HG02981 (cell line): ENCODE results near the gene NNMT.

Source experiments
- ATAC-seq: cut with Tn5 transposase; IDR thresholded peaks from one replicate; pipeline ENCODE4 v1.9.1; 2021; ENCODE audit warnings: mild to moderate bottlenecking, moderate library complexity; ENCODE audit not compliant: unreplicated experiment

NNMT gene

GRCh38 chr11:114282488-114282887, 13.7 kb upstream of the NNMT start:
- no peak for ATAC-seq

GRCh38 chr11:114283422-114283821, 12.8 kb upstream of the NNMT start:
- ATAC-seq = no peak

- ATAC-seq = no peak
Measured at GRCh38 chr11:114284021-114284420, 12.2 kb upstream of the NNMT start.

- ATAC-seq = no peak
Measured at GRCh38 chr11:114284914-114285313, 11.3 kb upstream of the NNMT start.

GRCh38 chr11:114285599-114285998, 10.6 kb upstream of the NNMT start:
- no peak for ATAC-seq

GRCh38 chr11:114286229-114286628, 10.0 kb upstream of the NNMT start:
- no peak for ATAC-seq

GRCh38 chr11:114287154-114287553, 9.0 kb upstream of the NNMT start:
- ATAC-seq = no peak

GRCh38 chr11:114288136-114288535, 8.1 kb upstream of the NNMT start:
- ATAC-seq = no peak

- no peak for ATAC-seq
Measured at GRCh38 chr11:114289779-114290178, 6.4 kb upstream of the NNMT start.

- no peak for ATAC-seq
Measured at GRCh38 chr11:114290503-114291235, 5.5 kb upstream of the NNMT start.

- ATAC-seq = no peak
Measured at GRCh38 chr11:114291381-114291780, 4.8 kb upstream of the NNMT start.

GRCh38 chr11:114291842-114292680, 4.1 kb upstream of the NNMT start:
- ATAC-seq = no peak

- ATAC-seq = no peak
Measured at GRCh38 chr11:114293201-114293711, 2.9 kb upstream of the NNMT start.

GRCh38 chr11:114296605-114297372, 590 bp downstream of the NNMT start:
- ATAC-seq = no peak

GRCh38 chr11:114297806-114298709, 1.9 kb downstream of the NNMT start:
- ATAC-seq = no peak

GRCh38 chr11:114298710-114299109, 2.5 kb downstream of the NNMT start:
- no peak for ATAC-seq

GRCh38 chr11:114301088-114301487, 4.9 kb downstream of the NNMT start:
- ATAC-seq = no peak

GRCh38 chr11:114301927-114302326, 5.7 kb downstream of the NNMT start:
- ATAC-seq = no peak

GRCh38 chr11:114302663-114303062, 6.5 kb downstream of the NNMT start:
- no peak for ATAC-seq

GRCh38 chr11:114304065-114304464, 7.9 kb downstream of the NNMT start:
- ATAC-seq = no peak
